Ecto neural progenitor cell (in vitro differentiated cells): ENCODE results near the gene GDF7.

Source experiments
- DNase-seq: peaks from one replicate; pipeline ENCODE4 v3.0.0-alpha.2; 2018; ENCODE audit warnings: low spot score

The GDF7 gene

DNA sequence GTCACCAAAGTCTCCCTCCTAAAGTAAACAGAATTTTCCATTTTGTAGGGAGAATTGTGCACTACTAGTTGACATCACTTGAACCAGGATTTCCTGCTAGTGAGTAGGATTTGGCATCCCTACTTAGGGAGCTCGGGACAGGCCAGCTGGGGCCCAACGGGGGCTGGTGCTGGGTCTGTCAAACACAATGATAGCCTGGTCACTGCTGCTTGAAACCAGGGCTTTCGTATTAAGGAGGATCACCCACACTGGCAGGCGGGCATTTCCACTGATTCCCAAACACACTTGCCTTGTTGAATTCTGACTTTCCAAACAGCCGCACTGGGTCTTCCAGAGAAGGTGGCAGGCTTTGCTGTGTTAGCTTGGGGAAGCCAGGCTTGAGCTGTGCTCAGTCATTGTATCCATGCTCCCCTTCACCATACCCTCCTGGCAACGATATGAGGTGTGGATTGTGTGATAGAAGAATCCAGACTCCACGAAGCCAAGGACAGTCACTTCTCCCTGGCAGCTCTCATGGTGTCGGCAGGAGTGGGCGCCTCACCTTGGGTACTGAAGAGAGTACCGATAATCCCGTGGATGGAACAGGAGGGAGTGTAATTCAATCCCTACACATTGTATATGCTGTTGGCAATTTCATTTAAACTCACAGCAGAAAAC, 7.5 kb downstream of the GDF7 start:
- DNase-seq, result no peak

DNA sequence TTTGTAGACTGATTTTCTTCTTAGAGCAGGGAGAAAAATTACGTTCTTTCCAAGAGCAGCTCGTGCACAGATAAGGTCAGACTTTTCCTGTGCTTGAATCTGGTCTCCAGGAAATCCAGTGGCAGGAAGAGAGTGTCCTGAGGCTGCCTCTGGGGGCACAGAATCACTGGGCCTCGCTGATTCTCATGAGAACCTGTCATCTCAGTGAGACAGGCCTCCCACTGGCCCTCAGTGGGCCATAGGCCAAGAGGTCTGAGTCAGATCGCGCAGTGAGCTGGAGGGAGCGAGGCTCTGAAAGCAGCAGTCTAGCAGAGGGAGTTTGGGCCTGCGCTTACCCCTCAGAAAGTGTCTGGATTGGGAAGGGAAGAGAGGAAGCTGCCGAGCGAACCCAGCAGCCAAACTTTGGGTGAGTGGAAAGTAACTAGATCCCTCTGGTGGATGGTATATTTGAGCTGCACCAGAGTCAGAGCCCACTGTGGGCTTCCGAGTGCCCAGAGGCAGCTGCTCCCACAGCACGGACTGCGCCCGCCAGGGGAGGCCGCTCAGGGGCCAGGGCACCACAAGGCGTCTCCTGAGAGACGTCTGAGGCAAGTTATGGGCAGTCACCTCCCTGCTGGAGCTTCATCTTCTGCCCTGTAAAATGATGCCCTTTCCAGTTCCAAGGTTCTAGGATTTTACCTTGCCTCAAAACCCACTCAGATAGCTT, 8.2 kb downstream of the GDF7 start:
- DNase-seq, result no peak

DNA sequence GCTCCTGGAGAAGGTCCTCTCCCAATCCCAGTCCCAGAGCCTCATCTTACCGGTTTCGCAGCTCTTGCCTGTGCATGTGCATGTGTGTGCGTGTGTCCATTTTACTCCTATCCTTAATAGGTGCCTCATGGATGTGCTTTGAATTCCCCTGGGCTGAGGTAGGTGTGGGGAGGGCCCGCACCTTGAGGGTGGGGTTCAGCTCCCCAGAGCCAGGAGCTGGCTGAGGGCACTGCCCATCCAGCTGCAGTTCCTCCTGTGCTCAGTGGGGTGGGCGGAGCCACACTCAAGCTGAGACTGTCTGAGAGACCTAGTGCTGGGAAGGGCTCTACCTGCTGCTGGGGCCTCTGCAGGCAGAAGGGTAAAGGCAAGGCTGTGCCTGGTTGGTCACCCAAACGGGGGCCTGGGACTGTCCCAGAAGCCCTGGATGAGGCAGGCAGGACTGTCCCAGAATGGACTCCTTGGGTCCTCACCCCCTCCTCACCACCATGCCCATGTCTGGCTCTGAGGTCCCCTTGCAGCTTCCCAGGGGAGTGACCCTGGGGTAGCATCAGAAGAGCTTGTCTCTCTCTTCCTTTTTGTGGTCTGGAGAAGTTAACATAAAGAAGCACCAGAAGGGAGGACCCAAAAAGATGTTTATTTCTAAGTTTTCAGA, 8.9 kb downstream of the GDF7 start:
- no peak for DNase-seq

DNA sequence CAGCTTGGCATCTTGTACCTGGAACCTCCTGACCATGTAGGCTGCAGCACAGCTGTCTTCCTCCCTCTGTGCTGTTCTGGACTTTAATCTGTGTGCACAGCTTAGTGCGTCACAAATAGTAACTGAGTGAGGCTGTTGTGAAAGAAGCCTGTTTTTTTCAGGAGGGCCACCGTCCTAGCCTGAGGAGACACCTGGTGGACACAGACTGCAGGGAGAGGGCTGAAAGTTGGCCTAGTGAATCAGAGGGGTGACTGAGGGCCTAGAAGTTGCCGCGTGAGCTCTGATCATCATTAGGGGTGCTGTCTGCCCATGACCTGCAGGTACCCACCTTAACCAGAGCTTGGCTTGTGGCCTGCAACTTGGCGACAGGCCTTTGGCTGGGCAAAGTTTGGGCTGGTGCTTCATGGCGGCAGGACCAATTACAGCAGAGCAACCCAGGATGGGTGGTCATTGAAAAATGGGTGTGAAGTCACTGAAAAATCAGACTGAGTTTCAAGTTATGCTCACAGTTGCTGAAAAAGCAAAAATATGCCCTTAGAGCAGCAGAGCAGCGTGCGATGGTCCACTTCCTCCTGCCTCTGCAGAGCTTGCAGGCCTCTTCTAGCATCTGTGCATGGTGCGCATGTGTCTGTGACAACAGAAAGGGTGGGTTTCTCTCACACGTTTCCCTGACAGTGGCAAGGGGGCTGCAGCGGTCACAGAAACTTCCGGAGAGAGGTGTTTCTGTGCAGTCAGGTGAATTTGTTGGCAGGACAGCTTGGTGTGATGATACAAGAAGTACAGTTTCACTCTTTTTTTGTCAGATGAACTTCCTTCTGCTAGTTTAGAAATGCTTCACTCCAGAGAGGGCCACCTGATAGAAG, 9.6 kb downstream of the GDF7 start:
- DNase-seq, result no peak

DNA sequence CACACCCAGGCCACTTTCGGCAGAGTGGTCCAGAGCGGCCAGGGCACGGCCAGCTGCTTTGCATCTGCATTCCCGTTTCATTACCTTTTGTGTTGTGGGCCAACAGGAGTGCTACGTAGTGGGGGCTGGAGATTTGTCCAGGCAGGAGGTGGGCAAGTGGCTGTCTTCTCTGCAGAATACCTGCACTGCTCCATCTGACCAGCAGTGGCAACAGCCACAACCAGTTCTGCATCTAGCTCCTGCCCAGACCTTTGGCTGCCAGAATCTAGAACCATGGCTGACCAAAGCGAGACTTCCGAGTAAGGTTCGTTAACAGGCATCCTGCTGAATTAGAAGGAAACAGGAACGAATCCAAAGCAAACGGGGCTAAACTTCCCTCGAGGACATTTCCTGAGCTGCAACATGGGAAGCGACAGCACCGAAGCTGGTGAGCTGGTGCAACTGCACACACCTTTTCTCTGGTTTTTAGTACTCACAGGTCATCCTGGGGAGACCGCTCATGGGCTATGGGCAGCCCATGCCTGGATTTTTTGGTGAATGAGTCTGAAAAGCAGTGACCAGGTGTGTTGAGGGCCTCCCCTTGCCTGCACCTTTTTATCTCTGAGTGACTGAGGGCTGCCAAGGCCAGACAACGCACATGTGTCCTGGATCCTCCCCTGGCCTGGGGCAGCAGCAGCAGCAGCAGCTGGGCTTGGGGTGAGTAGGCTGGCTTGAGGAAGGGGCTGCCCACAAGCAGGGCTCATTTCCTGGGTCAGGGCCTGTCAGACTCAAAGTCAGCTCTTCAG, 10.5 kb downstream of the GDF7 start:
- DNase-seq, result no peak

DNA sequence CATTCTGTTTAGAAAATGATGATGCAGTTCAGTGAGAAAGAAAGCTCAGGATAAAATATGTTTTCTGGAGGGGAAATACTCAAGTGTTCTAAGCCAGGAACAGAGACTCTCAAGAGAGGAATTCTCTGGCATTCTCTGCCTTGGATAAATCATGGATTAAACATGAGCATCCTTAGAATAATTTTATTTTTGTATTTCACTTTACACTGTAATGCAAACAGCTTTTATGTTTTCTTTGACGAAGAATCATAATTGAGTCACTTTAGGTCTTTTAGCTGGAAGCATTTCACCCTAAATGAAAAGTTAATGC, 11.1 kb downstream of the GDF7 start:
- no peak for DNase-seq

DNA sequence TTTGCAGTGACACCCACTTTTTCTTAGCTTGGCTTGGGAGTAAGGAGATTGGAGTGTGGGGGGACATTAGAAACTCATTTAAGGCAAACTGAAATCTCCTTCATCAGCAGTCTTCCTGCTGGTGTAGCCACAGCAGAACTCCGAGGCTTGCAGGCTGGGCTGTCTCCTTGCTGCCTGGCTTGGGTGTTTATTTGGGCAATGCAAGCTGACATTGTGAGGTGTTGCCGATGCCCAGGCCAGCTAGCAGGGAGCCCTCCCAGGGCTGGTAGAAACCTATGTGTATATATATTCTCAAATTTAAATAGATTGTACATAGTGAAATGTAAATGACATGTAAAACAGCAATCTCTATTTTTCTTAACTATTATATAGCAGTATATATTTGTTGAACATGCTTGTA, 11.8 kb downstream of the GDF7 start:
- DNase-seq, result no peak

DNA sequence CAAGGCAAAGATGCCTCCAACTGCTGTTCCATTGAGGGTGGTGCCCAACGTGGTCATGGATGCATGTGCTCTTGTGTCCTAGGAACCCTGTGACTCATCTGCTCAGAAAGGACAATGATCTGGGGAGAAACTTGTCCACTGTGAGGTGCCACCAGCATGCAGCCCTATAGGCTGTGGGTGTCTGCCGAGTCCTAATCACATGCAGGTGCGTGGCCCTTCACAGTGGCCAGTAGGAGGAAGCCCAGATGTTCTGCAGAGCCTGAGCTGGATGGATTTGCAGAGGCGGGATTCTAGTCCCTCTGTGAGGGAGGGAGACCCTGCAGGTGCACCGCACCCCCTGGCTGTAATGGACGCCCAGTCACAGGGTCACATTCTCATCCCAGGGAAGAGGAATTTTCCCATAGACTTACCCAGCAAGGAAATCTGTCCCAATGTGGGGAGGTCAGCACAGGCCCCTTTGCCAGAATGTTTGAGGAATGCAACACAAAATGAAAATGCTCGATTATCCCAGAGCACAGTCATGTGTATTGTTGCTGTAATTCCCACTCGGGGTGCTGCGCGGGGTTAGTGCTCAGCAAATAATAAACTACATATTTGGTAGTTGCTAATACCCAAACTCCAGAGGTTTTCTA, 13.9 kb downstream of the GDF7 start:
- no peak for DNase-seq

DNA sequence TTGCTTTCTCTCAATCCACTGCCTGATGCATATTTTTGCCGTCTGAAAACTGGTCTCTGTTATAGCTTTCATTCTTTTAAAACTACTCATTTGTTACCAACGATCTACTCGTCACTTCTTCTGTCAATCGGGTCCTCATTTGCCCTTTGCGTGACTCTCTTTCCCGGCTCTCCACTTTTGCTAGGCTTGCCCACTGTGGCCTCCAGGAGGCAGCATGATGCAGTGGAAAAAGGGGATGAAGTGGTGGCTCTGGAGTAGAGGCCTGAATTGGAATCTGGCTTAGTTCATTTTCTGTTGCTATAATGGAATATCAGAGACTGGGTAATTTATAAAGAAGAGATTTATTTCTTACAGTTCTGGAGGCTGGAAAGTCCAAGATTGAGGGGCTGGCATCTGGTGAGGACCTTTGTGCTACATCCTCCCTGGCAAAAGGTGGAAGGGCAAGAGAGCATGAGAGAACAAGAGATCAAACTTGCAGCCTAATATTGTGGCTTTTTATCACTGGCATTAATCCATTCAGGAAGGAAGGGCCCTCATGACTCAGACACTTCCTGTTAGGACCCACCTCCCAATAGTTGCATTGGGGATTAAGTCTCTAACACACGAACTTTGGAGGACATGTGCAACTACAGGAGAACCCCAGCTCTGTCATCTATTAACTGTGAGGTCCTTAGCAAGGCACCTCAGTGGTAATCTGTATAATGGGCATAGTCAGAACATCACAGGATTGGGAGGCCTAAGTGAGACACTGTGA, 15.4 kb downstream of the GDF7 start:
- DNase-seq, result no peak

DNA sequence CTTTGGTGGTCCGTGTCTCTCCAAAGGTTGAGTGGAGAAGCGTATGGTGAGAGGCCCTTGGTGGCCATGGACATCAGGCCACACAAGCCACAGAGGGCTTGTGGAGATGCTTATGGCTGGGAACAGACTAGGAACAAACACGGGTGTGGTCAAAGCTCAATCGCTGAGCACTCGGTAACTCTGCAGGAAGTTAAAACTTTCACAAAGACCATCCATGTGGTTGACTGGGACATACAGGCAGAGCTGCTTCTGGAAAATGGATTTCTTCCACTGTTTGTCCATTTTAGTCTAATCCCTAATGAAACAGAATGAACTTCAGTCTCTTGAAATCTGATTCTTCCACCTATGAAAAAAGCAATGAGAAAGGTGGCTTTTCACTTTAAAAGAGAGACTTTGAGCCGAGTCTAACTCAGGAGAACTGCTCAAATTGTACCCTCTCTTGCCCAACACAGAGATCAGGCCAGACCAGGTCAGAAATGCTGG, 17.7 kb downstream of the GDF7 start:
- no peak for DNase-seq

DNA sequence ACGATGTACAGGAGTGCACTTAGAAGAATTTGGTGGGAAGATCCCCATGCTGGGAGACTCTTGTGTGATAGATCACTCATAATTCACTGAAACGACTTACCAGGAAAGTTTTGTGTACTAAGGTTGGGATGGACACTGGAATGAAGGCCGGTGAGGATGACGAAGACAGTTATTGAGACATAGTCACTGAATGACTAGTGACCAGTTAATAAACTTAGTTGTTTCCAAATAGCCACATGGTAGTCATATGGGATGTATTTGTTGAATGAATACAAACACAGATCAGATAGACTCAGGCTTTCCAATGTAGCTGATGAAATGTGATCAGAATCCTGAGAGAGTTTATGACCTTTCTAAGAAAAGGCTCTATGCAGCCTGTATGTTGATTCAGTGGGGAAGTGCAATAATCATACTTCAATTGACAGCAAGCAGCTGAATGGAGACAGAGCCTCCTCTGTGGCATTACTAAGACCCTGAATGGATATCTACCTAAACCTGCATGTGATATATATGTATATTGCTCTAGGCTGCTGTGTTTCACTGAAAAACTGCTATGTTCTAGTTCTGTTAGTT, 20.4 kb downstream of the GDF7 start:
- DNase-seq, result no peak

DNA sequence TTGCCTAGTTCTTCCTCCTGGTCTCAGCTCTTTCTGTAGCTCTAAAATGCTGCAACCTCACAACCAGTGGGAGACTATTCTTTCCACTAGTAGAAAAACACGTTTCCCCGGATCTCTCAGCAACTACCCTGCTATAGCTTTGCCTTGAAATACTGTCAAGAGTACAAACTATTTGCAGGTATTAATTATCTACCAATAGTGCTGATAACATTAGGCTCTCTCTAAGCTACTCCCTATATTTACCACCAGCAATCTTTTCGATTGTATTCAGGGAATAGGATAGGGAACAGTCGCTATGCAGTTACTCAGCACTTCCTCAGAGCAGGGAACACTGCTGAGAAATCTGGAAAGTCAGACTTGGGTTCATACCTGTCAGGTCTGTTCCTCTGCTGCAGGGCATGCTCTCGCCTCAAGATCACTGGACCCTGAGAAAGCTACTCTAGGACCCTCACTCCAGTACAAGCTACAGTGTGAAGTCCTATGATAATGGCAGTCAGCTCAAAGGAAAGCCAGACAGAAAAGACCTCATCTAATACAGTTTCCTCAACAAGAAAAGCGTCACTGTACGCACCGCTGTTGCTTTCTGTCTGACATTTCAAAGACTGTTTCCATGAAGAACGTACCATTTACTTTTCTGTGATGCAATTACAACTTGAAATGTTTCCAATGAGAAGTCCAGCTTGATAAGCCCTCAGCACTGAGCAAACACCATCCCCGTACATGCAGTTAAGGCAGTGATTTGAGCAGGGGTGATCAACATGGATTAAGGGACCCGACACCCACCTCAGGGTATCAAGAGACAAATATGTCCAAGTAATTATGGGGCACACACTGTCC, 22.7 kb downstream of the GDF7 start:
- no peak for DNase-seq

DNA sequence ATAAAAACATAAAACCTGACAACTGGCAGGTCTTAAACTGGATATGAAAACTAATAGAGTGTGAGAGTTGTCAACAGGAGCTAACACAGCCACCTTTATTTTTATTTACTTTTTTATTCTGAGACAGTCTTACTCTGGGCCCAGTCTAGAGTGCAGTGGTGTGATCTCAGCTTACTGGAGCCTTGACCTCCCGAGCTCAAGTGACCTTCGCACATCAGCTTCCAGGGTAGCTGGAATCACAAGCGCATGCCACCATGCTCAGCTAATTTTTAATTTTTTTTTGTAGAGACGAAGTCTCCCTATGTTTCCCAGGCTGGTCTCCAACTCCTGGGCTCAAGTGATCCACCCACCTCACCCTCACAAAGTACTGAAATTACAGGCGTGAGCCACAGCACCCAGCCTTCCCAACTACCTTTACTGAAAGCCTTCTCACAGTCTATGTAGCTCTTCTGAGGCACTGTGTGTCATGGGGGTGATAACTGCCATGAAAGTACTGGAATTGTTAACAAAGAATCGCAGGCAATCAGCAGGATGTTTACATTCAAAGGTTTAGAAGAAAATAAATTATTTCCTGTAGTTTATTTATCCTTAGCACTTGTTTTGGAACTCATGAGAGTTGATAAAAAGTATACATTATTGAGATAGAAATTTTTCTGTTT, 24.3 kb downstream of the GDF7 start:
- no peak for DNase-seq

DNA sequence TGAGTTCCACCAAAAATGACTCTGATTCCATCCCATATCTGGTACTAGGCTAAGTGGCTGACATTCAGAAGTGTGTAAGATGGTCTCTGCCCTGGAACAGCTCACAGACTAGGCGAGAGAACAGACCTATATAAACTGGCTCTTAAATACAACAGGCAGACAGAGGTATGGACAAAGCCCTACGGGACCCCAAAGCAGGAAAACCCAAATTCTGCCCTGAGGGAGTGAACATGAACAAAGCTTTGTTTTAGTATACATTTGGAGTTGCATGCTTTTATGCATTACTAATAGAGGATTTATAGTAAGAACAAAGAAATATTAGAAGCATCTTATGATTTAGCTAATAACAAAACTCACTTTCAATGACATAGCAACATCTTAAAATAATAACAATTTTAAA, 25.1 kb downstream of the GDF7 start:
- no peak for DNase-seq

DNA sequence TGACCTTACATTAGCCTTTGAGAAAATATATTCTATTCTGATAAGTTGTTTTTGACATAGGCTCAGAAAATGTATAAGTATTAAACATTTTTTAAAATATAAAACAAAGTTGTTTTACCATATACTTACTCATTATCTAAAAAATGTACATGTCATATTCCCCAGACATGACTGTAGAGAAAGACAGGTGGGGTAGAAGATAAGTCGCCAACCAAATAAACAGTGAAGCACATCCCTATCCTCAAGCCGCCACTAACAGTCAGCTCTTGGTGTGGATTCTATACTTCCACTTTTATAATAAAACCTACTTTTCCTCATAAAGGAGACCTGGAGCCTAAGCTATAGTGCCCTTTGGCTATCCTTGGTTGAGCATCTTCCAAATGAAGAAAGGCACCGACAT, 26.4 kb downstream of the GDF7 start:
- DNase-seq, result no peak

DNA sequence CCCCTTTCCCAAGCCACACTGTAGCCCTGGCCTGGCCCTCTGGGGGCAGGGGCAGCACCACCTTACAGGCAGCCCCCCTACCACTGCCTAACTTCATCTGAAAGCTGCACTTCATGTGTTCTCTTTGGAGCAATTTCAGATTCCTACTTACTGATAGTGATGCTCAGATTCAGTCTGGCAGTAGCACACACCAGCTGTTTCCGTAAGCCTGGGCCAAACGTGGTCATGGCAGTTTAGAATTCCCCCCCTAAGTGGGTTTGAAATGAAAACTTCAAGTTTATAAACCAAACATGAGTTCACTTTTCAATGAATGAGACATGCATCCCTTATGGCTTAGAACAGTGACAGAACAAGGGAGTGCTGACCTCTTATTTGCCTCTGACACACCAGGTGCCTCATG, 29.4 kb downstream of the GDF7 start:
- no peak for DNase-seq

DNA sequence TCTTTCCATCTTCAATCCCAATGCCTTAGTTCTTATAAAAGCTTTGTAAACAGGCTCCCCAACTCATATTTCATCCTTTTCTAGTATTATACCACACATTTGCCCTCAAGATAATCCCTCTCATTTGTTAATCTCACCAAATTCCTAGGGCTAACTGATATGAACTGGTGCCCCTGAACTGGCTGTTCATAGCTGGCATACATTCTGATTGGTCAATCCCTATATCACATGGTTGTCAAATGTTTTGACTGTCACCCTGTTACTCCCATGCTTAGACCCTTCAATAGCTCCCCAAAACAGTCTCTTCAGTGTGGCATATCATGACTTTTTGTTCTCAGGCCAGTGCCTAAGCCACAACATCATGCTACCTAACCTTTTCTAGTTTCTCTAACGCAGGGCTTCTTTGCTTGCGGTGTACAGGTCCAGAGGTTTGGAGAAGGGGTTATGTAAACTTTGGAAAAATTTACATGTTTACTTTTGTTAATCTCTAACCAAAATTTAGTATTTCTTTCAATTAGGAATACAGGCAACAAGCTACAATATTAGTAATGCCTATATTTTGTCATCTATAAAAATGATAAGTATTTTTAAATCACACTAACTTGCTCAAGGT, 30.5 kb downstream of the GDF7 start:
- DNase-seq, result no peak

DNA sequence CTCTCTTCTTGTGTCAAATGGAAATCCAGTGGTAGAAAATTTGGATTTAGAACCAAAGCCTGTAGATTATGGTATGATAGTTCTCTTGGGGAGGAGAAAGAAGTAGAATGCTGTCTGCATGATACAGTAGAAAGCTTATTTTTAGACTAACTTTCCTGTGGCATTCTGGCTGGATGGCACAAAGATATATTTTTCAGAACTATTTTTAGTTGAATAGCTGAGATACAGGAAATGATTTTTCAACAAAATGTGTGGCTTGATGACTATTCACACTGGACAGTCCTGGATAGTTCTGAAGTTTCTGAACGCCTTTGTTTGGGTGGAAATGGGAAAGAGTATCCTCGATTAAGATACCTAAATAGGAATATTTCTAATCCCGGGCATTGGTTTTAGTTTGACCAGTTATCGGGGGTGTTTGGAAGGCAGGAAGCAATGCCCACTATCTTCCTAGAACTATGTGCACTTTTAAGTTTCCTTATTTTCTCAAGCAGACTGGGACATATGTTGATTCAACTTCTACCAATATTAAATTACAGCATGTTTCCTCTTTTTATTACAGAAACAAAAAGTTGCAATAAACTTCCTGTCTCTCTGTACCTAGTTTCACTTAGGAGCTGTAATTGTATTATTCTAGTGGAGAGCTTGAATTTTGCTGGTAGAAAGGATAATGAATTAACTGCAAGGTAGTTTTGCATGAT, 32.1 kb downstream of the GDF7 start:
- no peak for DNase-seq
